ENCODE measurements around the gene EHMT1.

The EHMT1 gene

DNA sequence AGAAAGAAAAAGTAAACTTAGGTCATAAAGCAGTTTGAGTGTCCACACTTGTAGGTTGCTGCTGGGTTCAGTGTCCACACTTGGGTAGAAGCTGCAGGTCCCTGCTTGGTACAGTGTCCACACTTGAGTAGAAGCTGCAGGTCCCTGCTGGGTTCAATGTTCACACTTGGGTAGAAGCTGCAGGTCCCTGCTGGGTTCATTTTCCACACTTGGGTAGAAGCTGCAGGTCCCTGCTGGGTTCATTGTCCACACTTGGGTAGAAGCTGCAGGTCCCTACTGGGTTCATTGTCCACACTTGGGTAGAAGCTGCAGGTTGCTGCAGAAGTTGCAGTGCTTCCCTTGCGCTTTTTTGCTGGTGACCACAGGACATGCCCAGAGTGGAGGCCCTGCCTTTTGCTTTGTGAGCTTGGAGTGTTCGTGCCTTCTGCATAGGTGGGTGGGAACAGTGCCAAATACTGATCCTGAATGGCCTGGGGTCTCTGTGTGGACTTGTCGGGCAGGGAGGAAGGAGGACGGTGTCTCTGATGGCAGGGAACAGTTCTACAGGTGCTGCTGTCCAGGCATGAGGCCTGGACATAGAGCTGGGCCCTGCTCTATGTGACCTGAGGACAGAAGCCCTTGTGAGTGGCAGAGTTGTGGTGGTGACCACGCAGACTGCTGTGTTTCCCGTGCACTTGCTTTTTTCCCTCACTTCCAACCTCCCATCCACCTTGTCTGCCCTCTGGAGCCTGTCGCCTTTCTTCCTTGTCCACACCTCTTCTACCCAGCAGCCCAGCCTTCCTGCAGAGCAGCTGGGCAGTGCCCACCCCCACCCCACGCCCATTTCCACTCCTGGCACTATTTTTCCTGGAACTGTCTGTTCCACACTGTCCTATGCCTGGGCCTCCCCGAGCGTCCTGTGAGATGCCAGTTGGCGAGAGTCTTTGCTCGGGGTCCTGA is 120.8 kb downstream of the EHMT1 start:
- Histone ChIP-seq H3K4me1 (ENCODE audit: insufficient read depth, low read length, poor library complexity, severe bottlenecking) (no peaks in the 10 kb centered on the region), H3K9me3 (ENCODE audit: insufficient read depth, low read depth, low read length) (peaks cover 4% of the 10 kb centered on the region; the same call in 1 of the 2 replicates), H3K4me3 (ENCODE audit: low read length, poor library complexity, severe bottlenecking) (no peak overlapping the region), H3K9ac (ENCODE audit: low read depth, low read length, poor library complexity, severe bottlenecking) (no peak overlapping the region), H3F3A (ENCODE audit: low read depth) (no peaks in the 10 kb centered on the region), H3K36me3 (ENCODE audit: insufficient read depth, low read length) (peaks cover 26% of the 10 kb centered on the region; the same call in 1 of the 2 replicates), H3K9me2 (replicated peaks; ENCODE audit: low read depth, low read length) (no peaks in the 10 kb centered on the region), H3K27me3 (ENCODE audit: insufficient read depth, low read length, poor library complexity, severe bottlenecking) (no peaks in the 10 kb centered on the region), H3K79me2 (ENCODE audit: insufficient read depth, low read length) (no peaks in the 10 kb centered on the region), H3K4me2 (ENCODE audit: low read depth, low read length, poor library complexity, severe bottlenecking) (no peak overlapping the region), H4K20me1 (ENCODE audit: insufficient read depth, low read length, poor library complexity, severe bottlenecking) (peaks cover 2% of the 10 kb centered on the region), H2AFZ (ENCODE audit: low read length) (no peak overlapping the region)
- TF ChIP-seq, protein P1, sequence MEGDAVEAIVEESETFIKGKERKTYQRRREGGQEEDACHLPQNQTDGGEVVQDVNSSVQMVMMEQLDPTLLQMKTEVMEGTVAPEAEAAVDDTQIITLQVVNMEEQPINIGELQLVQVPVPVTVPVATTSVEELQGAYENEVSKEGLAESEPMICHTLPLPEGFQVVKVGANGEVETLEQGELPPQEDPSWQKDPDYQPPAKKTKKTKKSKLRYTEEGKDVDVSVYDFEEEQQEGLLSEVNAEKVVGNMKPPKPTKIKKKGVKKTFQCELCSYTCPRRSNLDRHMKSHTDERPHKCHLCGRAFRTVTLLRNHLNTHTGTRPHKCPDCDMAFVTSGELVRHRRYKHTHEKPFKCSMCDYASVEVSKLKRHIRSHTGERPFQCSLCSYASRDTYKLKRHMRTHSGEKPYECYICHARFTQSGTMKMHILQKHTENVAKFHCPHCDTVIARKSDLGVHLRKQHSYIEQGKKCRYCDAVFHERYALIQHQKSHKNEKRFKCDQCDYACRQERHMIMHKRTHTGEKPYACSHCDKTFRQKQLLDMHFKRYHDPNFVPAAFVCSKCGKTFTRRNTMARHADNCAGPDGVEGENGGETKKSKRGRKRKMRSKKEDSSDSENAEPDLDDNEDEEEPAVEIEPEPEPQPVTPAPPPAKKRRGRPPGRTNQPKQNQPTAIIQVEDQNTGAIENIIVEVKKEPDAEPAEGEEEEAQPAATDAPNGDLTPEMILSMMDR (conservative IDR thresholded peaks at IDR 0.05; ENCODE audit: low read length), result no peak
- no peak for TF ChIP-seq EZH2phosphoT487 (IDR thresholded peaks at IDR 0.05; ENCODE audit: borderline replicate concordance)

DNA sequence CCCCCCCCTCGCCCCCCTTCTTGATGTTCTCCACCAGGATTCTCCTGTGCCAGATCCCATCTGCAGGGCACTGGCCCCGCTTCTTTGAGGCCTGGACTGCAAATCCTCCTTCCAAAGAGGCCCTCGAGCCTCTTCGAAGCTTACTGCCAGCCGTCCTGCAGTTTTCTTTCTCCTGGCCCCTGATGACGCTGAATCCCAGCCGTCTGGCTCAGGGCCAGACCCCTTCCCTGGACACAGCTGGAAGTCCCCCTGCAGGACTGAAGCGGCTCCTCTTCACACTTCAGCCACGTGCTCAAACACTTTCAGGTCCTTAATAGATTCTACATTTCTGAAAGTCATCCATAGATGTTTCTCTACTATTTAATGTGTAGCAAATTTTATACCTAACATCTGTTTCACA is 121.5 kb downstream of the EHMT1 start:
- H4K20me1 ChIP-seq (ENCODE audit: insufficient read depth, low read length, poor library complexity, severe bottlenecking), result peaks cover 2% of the 10 kb centered on the region

DNA sequence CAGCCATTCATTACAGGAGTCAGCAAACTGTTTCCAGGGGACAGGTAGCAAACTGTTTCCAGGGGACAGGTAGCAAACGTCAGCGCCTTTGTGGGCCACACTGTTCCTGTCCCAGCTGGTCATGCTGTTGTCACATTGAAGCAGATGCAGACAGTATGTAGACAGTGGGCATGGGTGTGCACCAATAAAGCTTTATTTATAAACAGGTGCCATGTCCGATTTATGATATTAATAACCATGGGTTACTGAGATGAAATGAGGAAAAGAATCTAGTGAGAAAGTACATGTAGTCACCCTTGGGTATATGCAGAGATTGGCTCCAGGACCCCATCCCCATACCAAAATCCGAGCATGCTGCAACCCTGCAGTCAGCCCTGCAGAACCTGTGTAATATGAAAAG is 122.5 kb downstream of the EHMT1 start:
- peaks cover 35% of the 10 kb centered on the region; the same call in 1 of the 2 replicates for H3K36me3 ChIP-seq (ENCODE audit: insufficient read depth, low read length)

More for the DNA sequence above, 121.5 kb downstream of the EHMT1 start:
- Histone ChIP-seq H3K27me3 (ENCODE audit: insufficient read depth, low read length, poor library complexity, severe bottlenecking) (no peaks in the 10 kb centered on the region), H3K9ac (ENCODE audit: low read depth, low read length, poor library complexity, severe bottlenecking) (no peak overlapping the region), H3F3A (ENCODE audit: low read depth) (no peaks in the 10 kb centered on the region), H3K4me2 (ENCODE audit: low read depth, low read length, poor library complexity, severe bottlenecking) (no peak overlapping the region), H3K79me2 (ENCODE audit: insufficient read depth, low read length) (no peaks in the 10 kb centered on the region), H3K4me1 (ENCODE audit: insufficient read depth, low read length, poor library complexity, severe bottlenecking) (no peaks in the 10 kb centered on the region), H3K4me3 (ENCODE audit: low read length, poor library complexity, severe bottlenecking) (no peak overlapping the region), H3K36me3 (ENCODE audit: insufficient read depth, low read length) (peaks cover 25% of the 10 kb centered on the region; the same call in 1 of the 2 replicates), H2AFZ (ENCODE audit: low read length) (no peak overlapping the region), H3K9me2 (replicated peaks; ENCODE audit: low read depth, low read length) (no peaks in the 10 kb centered on the region), H3K9me3 (ENCODE audit: insufficient read depth, low read depth, low read length) (no peaks in the 10 kb centered on the region)
- TF ChIP-seq, protein P1 (conservative IDR thresholded peaks at IDR 0.05; ENCODE audit: low read length), result no peak

More for the DNA sequence above, 122.5 kb downstream of the EHMT1 start:
- H4K20me1 ChIP-seq (ENCODE audit: insufficient read depth, low read length, poor library complexity, severe bottlenecking), result peaks cover 2% of the 10 kb centered on the region
- no peaks in the 10 kb centered on the region for H3K79me2 ChIP-seq (ENCODE audit: insufficient read depth, low read length)
- no peaks in the 10 kb centered on the region for H3K27me3 ChIP-seq (ENCODE audit: insufficient read depth, low read length, poor library complexity, severe bottlenecking)
- H3K9ac ChIP-seq (ENCODE audit: low read depth, low read length, poor library complexity, severe bottlenecking), result no peak overlapping the region
- TF ChIP-seq EZH2phosphoT487 (IDR thresholded peaks at IDR 0.05; ENCODE audit: borderline replicate concordance), result no peak
- TF ChIP-seq, protein P1 (conservative IDR thresholded peaks at IDR 0.05; ENCODE audit: low read length), result no peak
- no peaks in the 10 kb centered on the region for H3K9me2 ChIP-seq (replicated peaks; ENCODE audit: low read depth, low read length)
- H3F3A ChIP-seq (ENCODE audit: low read depth), result no peaks in the 10 kb centered on the region
- no peak overlapping the region for H3K4me2 ChIP-seq (ENCODE audit: low read depth, low read length, poor library complexity, severe bottlenecking)
- no peak overlapping the region for H3K4me3 ChIP-seq (ENCODE audit: low read length, poor library complexity, severe bottlenecking)
- no peaks in the 10 kb centered on the region for H3K9me3 ChIP-seq (ENCODE audit: insufficient read depth, low read depth, low read length)
- no peak overlapping the region for H2AFZ ChIP-seq (ENCODE audit: low read length)
- peaks cover 7% of the 10 kb centered on the region for H3K4me1 ChIP-seq (ENCODE audit: insufficient read depth, low read length, poor library complexity, severe bottlenecking)

Measured in Loucy (cell line).